HG03097 (cell line): ENCODE measurements around the gene KLHL41.
A peak's percentile ranks its signal among the peaks of the same experiment; 100 is the strongest.
"Not testable (repeated sequence)": the region's sequence is repeated elsewhere in the genome, so short reads cannot be mapped to it uniquely, and the experiment has no call there.

ENCODE experiments used
- ATAC-seq: cut with Tn5 transposase; IDR thresholded peaks from one replicate; pipeline ENCODE4 v1.9.1; 2021; ENCODE audit not compliant: unreplicated experiment, low FRiP score

The KLHL41 gene

DNA sequence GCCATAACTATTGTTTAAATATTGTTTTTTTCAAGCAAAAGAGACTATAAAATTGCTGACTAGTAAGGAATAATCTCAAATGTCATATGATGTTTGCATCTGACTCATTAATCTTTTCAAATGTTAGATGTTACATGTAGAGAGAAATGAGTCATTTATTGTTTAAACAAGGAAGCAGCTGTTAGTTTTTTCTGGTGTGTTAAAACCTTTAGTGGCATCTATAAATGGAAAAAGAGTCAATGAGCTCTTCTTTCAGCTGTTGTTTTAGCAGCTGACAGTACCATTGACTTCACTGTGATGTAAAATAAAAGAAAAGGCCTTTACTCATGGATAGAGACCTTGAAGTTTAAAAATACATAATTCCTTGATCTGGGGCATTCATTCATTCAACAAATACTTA lies 1.8 kb upstream of the KLHL41 start:
- no peak for ATAC-seq

DNA sequence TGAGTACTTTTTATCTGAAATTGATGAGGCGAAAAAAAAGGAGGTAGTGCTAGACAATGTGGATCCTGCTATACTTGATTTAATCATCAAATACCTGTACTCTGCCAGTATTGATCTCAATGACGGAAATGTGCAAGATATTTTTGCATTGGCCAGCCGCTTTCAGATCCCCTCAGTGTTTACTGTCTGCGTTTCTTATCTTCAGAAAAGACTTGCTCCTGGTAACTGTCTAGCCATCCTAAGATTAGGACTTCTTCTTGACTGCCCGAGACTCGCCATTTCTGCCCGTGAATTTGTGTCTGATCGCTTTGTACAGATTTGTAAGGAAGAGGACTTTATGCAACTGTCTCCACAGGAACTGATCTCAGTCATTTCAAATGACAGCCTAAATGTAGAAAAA lies 453 bp downstream of the KLHL41 start:
- no peak for ATAC-seq

DNA sequence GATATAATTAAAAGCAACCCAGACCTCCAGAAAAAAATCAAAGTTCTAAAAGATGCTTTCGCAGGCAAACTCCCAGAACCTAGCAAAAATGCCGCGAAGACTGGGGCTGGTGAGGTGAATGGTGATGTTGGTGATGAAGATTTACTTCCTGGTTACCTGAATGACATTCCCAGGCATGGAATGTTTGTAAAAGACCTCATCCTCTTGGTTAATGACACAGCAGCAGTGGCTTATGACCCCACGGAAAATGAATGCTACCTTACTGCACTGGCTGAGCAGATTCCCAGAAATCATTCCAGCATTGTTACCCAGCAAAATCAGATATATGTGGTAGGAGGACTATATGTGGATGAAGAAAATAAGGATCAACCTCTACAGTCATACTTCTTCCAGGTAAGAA lies 994 bp downstream of the KLHL41 start:
- no peak for ATAC-seq

DNA sequence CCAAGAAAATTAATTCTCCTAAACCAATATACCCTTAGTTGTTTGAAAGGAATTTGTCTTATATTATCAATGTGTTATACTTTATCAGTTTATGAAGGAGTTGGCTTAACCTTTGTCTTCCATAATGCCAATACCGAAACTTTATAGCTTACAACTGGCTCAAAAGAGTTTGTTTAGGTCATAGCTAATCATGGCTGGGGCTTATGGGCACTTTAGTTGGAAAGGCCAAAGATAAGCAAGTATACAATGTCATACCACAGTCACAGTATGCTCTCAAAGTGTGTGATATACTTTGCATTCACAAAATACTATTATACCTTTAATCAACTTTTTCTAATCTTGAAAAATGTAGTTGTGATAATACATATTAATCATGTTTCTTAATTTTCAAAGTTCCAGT lies 2.3 kb downstream of the KLHL41 start:
- no peak for ATAC-seq

DNA sequence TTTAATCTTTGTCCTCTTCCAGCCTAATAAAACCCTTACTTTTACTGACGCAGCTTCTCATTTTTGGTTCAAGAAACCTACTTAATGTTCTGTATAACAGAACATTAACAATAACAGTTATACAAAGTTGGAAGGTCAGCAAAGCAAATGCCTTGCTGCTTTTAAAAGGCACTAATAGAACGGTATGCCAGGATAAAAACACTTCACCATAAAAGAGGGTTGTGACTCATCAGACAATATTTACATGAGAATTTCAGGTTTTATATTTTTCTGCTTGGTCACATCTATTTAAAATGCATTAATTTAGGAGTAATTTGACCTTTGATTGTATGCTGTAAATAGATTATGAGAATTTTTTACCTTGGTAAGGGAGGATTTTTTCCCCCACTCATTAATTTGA lies 3.0 kb downstream of the KLHL41 start:
- no peak for ATAC-seq

DNA sequence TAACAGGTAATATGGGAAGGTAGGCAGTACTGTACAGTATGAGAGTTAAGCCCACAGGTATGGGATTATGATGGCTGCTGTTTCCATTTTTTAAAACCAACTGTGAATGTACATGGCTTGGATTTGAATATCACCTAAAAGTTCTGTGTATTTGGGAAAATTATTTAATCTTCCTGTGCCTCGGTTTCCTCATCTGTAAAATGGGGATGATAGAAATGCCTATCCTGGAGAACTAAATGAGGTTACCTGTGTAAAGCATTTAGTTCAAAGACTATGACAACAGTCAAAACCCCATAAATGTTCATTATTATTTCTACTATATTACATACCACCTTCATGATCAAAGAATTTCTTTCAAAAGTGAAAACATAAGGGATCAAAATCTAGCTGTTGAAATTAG lies 3.6 kb downstream of the KLHL41 start:
- no peak for ATAC-seq

DNA sequence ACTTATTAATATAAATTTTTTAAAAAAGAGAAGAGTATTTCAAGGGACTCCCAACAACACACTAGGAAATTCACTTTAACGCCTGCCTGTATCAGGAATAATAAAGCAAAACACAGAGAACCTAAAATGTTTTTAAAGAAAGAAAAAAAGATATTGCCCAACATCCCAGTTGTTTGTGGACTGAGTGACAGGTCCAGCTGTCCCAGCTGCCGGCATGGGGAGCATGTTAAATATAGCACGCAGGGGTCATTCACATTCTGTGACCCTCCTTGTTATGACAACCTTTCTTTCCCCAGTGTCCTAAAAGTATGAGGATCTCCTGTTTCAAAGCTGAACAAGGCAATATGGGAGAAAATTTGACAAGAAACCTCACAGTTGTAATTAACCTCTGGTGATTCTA lies 4.4 kb downstream of the KLHL41 start:
- ATAC-seq = no peak

DNA sequence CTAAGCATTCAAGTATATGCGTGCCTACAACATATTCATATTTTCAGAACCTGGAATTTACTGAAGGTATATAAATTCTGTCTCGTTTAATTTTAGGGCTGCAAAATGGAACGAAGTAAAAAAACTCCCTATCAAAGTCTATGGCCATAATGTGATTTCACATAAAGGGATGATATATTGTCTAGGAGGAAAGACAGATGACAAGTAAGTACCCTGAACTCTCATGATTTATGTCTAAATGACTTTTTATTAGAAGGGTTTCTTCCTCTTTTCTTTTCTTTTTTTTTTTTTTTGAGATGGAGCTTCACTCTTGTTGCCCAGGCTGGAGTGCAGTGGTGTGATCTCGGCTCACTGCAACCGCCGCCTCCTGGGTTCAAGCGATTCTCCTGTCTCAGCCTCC lies 5.3 kb downstream of the KLHL41 start:
- ATAC-seq = not testable (repeated sequence)

DNA sequence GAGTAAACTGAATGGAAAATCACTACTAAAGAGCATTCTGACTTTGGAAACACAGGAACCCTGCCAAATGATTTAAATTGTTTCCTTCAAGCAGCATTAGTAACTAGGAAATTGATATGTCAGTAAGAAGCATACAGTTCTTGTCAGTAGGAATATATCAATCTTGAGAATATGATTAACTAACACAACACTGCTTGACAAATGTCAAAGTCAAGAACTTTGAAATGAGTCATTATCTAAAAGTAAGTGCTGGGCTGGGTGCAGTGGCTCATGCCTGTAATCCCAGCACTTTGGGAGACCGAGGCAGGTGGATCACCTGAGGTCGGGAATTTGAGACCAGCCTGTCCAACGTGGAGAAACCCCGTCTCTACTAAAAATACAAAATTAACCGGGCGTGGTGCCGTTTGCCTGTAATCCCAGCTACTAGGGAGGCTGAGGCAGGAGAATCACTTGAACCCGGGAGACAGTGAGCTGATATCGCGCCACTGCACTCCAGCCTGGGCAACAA lies 7.0 kb downstream of the KLHL41 start:
- ATAC-seq = not testable (repeated sequence)

DNA sequence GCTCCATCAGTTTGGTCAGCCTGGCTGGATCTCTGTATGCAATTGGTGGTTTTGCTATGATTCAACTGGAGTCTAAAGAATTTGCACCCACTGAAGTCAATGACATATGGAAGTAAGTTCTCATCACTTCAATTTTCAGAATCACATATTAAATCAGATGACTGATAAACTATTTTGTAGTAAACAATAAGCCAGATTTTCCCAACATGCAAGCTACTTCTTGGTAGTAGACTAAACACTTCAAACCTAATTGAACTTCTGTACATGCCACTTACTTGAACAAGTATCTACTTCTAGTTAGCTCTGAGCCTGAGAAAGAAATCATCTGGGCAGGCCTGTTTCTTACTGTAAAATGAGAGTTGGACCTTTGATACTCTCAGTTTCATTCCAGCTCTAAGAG lies 11.4 kb downstream of the KLHL41 start:
- no peak for ATAC-seq

DNA sequence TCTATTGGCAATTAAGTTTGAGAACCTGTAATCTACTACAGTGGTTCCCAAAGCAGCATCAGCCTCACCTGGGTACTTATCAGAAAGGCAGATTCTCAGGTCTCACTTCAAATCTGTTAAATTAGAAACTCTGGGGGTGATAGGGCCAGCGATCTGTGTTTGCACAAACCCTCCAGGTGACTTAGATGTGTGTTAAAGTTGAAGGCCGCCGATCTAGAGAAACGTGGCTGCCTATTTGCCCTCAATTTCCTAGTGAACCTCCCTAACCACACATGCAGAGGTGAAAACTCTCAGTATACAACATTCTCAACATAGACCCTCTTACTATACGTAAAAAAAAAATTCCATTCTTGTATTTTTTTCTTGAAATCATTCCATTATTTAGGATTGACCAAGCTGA lies 14.2 kb downstream of the KLHL41 start:
- no peak for ATAC-seq

DNA sequence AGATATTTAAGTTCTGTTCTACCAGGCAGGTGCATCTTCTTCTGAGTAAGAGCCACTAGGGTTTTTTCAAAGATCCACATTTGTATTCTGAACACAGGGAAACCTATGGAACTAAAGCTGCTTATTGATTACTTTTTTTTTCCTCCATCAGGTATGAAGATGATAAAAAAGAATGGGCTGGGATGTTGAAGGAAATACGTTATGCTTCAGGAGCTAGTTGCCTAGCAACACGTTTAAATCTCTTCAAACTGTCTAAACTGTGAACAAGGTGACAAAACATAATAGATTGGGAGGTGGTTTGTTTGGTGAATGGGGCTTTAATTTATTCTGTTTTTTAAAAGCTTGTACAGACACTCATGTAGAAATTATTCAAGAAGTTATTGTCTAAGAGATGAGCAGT lies 15.9 kb downstream of the KLHL41 start:
- no peak for ATAC-seq

DNA sequence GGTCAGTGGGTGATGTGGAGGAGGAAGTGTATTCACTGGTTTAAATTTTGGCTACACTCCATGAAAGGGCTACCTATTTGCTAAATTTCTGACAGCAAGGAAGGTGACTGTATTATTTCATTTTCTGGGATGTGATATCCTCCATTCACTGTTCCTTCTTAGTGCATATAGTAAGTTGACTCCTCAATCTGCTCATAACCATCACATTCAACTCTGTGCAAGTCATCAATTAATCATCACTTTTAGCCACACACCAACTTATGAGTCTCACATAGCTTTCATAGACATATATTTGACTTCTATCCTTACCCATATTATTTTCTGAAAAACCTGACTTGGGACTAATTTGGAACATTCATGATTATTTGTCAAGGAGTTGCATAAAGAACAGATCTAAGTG lies 16.9 kb downstream of the KLHL41 start:
- no peak for ATAC-seq

DNA sequence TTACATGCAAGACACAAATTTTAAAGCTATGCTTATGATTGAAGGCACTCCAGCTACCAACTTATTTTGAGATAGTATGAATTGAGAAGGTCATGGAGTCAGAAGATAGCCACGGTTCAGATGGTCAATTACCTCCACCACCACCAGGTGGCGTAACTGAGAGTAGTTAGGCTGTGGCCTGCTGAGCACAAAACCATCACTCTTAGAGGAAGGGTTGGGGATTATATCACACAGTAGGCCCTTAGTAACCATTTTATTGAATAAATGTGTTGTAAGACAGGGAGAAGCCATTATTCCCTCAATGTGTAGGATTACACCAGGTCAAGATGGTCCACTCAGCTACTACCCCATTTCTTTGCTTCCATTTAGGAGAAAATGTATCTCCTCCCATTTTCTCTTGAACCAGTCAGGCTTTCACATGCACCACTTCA lies 18.8 kb downstream of the KLHL41 start:
- ATAC-seq = peak; percentile 65

DNA sequence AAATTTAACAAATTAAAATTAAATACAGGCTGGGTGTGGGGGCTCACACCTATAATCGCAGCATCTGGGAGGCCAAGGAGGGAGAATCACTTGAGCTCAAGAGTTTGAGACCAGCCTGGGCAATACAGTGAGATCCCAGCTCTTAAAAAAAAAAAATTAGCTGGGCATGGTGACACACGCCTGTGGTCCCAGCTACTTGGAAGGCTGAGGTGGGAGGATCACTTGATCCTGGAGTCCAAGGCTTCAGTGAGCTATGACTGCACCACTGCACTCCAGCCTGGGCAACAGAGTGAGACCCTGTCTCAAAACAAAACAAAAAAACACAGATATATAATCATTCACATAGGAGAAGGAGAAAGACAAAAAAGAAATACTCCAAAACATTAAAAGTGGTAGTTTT lies 30.0 kb downstream of the KLHL41 start:
- not testable (repeated sequence) for ATAC-seq

DNA sequence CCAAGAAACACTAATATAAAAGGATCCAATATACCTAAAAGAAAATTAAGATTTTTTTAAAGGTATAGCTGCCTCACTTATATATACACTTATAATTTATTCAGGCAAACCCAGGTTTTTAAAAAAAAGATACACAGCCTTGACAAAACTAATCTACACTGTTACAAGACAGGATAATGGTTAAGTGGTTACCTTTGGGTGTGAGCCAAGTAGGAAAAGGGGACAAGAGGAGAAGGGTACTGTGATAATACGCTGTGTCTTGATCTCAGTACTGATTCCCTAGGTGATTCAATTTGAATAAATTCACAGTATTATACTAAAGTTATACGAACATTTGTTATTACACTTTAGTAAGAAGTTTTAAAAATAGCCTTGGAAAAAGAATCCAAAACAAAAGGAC lies 30.6 kb downstream of the KLHL41 start:
- no peak for ATAC-seq

DNA sequence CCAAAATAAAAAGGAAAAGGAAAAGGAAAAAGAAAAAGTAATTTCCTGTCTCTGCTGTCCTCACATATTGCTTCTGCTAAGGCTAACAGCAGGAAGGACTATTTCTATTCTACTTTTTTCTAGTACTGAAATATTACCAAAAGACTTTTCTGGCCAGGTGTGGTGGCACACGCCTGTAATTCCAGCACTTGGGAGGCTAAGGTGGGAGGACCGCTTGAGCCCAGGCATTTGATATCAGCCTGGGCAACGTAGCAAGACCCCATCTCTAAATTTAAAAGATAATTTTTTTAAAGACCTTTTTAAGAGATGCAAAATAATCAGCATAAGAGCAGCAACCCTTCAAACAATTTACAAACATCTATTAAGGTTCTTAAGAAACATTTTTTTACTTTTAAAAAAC lies 32.9 kb downstream of the KLHL41 start:
- no peak for ATAC-seq

DNA sequence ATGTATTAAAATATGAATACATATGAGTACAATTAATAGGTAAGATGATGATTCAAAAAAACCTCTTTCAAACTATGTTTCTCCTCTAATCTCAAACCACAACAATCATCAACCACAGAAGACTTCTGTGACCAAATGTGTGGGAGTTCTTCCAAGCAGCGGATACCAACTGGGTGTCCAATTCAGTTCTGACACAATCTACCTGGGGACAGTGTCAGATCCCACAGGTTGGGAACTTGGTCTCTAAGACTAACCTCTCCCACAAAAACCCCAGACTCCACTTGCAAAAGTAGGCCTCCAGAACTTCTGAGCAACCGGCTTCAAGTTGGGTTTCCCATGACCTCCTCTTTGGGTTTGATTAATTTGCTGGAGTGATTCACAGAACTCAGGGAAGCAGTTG lies 37.3 kb downstream of the KLHL41 start:
- ATAC-seq = no peak

DNA sequence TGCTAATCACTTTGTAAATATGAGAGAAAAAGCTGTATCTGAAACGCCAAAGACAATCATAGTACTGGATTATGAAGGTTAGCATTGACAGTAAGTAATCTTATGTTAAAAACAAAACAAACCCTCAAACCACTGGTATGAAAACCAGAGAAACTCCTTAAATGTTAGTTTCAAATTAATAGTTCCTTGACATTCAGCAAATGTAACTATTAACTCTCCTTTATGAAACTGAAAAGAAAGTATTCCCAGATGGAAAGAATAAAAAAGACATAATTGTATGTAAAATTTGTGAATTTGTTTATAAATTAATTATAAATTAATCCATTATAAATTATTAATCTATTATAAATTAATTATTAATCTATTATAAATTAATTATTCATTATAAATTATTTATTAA lies 51.9 kb downstream of the KLHL41 start:
- ATAC-seq = no peak

DNA sequence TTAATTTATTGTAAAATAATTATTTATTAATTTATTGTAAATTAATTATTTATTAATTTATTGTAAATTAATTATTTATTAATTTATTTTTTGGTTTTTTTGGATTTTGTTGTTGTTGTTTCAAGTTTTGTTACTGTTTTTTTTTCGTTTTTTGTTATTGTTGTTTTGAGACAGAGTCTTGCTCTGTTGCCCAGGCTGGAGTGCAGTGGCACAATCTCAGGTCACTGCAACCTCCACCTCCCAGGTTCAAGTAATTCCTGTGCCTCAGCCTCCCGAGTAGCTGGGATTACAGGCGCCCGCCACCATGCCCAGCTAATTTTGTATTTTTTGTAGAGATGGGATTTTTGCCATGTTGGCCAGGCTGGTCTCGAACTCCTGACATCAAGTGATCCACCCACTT lies 52.6 kb downstream of the KLHL41 start:
- ATAC-seq = not testable (repeated sequence)

DNA sequence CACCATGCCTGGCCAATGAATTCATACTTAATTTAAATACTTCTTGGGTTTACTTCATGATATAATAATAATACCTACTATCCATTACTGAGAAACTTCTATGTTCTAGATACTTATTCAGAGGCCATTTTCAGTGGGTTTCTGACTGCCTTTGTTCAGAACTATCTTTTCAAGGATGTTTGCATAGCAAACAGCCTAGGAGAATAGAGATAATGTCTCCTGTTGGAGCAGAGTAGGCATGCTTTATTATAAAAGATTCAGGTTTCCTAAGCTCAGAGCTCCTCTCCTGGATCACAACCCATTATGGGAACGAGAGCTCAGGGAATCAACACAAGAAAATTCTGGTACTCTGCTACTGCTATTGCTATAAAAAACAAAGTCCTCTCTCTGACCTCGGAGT lies 53.0 kb downstream of the KLHL41 start:
- ATAC-seq = no peak

DNA sequence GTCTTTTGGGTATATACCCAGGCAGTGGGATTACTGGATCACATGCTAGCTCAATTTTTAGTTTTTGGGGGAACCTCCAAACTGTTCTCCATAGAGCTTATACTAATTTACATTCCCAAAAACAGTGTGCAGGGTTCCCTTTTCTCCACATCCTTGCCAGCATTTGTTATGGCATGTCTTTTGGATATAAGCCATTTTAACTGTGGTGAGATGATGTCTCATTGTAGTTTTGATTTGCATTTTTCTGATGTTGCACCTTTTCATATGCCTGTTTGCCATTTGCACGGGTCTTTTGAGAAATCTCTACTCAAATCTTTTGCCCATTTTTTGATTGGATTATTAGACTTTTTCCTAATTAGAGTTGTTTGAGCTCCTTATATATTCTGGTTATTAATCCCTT lies 56.2 kb downstream of the KLHL41 start:
- ATAC-seq = no peak

DNA sequence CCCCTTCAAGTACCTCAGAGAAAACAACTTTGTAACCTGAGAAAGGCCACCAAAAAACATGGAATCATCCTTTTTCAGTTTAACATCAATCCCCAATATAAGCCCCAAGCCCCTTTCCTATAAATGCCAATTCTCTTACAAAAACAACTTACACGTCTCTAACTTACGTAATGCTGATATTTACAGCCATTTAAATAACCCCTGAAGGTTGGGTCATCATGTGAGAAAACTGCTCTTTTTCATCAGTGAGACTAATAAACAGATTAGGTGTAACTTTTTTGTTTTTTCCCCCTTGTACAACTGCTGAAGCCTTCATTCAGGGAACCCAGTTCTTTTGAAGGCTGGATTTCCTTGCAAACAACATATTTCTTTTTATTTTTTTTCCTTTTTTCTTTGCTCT lies 60.4 kb downstream of the KLHL41 start:
- ATAC-seq = no peak
